GM18873 (cell line): ENCODE measurements around the gene LRR1.
"Not testable (repeated sequence)": the region's sequence is repeated elsewhere in the genome, so short reads cannot be mapped to it uniquely, and the experiment has no call there.

Experiments
- ATAC-seq: cut with Tn5 transposase; IDR thresholded peaks from one replicate; pipeline ENCODE4 v1.9.1; 2021; ENCODE audit warnings: mild to moderate bottlenecking, moderate library complexity, moderate number of reproducible peaks; ENCODE audit not compliant: unreplicated experiment, low FRiP score

LRR1 gene, protein sequence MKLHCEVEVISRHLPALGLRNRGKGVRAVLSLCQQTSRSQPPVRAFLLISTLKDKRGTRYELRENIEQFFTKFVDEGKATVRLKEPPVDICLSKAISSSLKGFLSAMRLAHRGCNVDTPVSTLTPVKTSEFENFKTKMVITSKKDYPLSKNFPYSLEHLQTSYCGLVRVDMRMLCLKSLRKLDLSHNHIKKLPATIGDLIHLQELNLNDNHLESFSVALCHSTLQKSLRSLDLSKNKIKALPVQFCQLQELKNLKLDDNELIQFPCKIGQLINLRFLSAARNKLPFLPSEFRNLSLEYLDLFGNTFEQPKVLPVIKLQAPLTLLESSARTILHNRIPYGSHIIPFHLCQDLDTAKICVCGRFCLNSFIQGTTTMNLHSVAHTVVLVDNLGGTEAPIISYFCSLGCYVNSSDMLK

DNA sequence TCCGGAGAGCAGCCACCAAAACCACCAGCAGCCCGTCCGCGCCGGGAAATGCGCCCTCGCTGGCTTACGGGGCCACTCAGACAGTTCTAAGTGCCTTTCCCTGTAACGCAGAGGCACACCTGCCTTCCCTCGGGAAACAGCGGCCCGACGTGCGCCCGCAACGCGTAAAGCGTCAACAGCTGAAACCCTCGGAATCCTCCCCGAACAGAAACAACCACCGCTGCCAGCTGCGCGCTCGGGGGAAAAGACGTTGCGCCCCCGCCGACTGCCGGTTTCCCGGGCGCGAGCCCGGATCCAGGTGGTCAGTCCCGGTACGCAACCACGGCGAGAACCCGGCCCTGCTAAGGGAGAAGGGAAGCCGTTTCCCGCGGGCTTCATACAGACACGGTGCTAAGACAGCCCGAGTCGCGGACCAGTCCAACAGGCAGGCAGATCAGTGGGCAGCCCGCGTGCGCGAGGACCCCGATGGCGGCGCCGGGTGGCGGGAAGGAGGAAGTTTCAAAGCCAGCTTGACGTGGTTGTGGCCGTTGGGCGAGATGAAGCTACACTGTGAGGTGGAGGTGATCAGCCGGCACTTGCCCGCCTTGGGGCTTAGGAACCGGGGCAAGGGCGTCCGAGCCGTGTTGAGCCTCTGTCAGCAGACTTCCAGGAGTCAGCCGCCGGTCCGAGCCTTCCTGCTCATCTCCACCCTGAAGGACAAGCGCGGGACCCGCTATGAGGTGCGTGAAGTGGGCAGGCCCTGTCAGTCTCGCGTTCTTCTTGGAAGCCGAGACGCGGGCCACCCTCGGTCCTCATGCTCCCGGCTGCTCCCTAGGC is at the start of gene LRR1:
Gene LRR1, plus strand, starts transcription at position 456 of the 816 bp plus-strand sequence. Its CDS starts 81 bp downstream, at position 537.
- ATAC-seq, result peak; percentile 38

DNA sequence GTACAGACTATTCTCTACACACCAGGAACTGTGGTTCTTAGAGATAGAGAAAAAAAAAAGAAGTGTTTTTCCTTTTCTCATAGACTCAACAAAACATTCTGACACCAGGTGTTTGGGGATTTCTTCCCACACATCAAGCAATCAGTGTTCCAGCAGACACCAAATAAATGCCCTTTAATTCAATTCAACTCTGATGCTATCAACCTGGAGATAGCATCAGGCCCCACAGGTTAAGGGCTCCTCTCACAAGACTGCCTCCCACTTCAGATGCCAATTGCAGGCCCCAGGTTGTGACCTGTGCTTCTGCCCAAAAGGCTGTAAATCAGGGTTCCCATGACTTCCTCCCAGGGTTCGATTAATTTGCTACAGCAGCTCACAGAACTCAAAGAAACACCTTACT is 49.3 kb upstream of the LRR1 start:
- ATAC-seq, result no peak

DNA sequence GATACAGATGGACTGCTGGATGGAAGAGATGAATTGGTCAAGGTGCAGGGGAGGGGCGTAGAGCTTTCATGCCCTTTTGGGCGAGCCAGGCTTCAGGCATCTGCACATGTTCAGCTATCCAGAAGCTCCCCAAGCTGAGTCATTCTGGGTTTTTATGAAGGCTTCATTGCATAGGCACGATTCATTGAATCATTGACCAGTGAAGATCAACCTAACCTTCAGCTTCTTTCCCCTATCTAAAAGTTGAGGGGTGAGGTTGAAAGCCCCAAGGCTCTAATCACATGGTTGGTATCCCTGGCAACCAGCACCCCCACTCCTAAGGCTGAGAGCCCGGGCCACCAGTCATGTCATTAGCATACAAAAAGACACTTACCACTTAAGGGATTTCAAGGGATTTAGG is 48.9 kb upstream of the LRR1 start:
- no peak for ATAC-seq

DNA sequence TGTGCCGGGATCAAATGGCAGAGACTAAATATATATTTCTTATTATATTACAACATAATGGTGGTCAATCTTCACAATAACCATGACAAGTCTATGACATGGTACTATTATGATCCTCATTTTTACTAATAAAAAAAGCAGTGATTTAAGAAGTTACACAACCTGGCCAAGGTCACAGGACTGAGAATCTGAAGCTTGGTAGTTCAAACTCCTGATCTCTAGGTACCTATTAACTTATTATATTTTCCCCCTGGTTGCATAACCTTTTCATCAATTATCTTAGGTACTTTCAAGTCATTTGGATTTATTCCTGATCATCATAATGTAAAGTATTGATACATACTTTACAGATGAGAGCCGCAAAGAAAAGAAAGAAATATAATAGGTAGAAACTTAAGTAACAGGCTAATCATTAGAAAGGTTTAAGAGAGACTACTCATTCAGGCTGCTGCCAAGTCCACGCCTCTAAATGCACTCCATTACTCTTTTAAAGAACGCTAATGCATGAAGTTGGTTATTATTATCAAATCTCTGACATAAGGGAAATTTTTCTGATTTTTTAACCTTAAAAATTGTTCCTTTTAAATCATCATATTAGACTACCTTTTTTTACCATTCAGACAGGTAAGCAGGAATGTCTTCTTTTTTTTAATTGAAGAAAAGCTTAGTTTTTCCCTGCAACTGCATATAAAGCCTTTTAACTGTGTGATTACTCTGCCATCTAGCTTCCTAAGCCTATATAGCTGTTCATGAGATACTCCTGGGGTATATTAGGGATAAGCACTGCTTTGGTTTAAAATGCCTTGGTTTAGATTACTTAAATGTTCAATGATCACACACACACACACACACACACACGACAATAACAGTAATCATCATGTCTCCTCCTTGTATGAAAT is 48.2 kb upstream of the LRR1 start:
- no peak for ATAC-seq

DNA sequence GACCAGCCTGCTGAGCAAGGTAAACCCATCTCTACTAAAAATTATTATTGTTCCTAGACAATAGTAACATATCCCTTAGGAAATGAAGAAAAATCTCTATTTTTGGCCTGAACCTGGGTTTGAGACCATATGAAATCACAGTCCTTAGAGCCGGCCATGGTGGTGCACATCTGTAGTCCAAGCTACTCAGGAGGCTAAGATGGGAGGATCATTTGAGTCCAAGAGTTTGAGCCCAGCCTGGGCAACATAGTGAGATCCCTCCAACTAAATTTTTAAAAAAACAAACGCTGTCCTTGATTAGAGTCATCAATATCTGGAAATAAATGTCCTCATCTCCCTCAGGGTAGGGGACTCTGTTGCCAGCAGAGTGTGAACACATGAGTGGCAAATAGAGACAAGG is 47.2 kb upstream of the LRR1 start:
- ATAC-seq, result no peak

DNA sequence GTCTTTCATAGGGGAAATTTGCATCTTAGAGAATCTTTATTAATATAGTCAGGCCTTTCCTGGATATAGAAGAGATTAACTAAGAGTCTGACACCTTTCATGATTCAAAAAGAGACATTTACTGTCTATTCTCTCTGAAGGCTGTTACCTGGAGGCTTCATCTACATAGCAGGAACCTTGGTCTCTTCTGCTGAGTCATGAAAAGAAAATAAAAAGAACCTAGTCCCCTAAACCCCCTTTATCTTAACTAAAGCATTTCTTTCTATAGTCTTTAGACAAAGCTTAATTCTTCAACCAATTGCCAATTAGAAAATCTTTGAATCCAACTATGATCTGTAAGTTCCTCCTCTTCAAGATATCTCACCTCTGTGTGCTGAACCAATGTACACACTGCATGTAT is 45.6 kb upstream of the LRR1 start:
- no peak for ATAC-seq

DNA sequence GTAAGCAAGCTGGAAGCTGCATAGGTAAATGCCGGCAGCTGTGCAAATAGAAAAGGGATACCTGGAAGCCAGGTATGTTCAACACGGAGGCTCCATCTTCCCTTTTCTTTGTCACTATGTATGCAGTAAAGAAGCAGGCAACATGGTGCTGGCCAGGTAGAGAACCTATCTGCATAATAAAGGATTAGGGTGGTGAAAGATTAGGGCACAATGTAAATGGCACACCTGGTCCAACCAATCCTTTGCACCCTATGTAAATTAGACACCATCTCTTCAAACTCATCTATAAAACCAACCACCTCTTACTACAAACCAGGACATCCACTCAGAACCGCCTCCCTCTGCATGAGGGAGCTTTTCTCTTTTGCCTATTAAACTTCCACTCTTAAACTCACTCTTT is 44.8 kb upstream of the LRR1 start:
- no peak for ATAC-seq

DNA sequence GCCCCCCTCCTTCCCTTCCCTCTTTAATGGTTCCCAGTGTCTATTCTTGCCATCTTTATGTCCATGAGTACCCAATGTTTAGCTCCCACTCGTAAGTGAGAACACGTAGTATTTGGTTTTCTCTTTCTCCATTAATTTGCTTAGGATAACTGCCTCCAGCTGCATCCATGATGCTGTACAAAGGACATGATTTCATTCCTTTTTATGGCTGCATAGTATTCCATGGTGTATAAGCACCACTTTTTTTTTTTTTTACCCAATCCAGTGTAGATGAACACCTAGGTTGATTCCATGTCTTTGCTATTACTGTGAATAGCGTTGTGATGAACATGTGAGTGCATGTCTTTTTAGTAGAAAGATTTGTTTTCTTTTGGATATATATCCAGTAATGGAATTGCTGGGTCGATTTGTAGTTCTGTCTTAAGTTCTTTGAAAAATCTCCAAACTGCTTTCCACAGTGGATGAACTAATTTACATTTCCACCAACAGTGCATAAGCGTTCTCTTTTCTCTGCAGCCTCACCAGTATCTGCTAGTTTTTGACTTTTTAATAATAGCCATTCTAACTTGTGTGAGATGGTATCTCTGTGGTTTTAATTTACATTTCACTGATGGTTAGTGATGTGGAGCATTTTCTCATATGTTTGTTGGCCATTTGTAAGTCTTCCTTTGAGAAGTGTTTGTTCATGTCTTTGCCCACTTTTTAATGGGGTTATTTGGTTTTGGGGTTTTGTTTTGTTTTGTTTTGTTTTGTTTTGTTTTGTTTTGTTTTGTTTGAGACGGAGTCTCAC is 38.6 kb upstream of the LRR1 start:
- ATAC-seq, result no peak

DNA sequence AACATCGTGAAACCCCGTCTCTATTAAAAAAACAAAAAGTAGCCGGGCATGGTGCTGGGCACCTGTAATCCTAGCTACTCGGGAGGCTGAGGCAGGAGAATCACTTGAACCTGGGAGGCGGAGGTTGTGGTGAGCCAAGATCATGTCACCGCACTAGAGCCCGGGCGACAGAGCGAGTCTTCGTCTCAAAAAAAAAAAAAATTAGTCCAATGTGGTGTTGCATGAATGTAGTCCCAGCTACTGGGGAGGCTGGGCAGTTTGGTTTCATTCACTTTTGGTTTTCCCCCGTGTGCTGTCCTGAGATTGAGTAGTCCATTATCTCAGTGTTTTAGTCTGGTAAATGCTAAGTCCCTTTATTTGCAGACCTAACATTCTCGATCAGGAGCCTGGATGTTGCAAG is 32.0 kb upstream of the LRR1 start:
- no peak for ATAC-seq

DNA sequence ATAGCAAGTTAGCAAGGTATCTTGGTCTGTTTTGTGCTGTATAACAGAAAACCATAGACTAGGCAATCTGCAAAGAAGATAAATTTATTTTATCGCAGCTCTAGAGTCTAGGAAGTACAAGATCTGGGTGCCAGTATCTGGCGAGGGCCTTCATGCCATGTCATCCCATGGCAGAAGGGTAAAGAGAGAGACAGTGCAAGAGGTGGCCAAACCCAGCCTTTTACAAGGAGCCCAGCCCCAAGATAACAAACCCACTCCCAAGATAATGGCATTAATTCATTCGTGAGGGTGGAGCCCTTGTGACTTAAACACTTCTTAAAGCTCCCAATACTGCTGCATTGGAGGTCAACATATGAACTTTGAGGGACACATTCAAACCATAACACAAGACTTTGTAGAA is 29.5 kb upstream of the LRR1 start:
- no peak for ATAC-seq

DNA sequence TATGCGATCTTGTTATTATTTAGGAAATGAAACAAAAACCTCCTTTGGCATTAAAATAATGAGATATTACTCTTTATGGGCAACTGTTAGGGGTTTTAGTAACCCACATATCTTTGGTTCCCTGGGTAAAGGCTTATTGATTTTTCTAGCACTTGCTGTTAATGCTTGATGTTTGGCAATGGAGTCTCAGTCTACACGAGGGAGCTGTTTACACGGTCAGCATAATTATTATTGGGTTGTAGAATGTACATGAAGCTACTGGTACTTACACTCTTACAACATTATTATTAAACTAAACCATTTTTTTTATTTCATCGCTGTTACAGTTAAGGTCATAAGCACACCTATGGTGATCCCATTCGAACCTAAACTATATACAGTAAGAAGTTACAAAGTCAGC is 24.7 kb upstream of the LRR1 start:
- no peak for ATAC-seq

DNA sequence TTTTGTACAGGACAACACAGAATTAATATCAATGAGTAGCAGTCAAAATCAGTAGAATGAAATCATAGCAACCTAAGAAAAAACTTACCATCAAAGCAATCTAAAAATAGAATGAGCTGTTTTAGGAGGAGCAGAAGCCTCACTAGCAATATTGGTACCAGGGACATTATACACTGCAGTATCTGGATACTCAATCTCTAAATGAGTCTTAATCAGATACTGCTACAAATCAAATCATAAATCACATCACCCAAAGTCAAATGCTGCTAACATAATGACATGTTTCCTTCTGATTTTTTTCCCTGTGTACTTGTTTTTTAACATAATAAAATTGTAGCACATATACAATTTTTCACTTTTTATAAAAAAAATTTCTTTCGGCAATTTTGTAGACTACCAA is 20.6 kb upstream of the LRR1 start:
- ATAC-seq, result no peak

DNA sequence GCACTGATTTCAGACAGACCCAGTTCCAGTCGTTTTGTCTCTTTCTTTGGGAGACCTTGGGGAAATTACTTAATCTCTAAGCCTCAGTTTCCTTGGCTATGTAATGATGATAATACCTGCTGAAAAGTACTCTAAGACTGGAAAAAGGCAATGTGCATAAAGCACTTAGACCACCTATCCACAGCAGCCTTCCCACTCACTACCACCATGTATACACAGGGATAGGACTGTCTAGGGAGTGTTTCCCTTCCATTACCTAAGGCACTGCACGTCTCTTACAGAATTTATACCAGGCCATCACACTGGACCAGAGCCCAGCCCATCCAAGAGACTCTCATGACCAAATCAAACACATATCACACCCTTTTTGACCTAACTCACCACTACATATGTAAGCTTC is 18.9 kb upstream of the LRR1 start:
- no peak for ATAC-seq

DNA sequence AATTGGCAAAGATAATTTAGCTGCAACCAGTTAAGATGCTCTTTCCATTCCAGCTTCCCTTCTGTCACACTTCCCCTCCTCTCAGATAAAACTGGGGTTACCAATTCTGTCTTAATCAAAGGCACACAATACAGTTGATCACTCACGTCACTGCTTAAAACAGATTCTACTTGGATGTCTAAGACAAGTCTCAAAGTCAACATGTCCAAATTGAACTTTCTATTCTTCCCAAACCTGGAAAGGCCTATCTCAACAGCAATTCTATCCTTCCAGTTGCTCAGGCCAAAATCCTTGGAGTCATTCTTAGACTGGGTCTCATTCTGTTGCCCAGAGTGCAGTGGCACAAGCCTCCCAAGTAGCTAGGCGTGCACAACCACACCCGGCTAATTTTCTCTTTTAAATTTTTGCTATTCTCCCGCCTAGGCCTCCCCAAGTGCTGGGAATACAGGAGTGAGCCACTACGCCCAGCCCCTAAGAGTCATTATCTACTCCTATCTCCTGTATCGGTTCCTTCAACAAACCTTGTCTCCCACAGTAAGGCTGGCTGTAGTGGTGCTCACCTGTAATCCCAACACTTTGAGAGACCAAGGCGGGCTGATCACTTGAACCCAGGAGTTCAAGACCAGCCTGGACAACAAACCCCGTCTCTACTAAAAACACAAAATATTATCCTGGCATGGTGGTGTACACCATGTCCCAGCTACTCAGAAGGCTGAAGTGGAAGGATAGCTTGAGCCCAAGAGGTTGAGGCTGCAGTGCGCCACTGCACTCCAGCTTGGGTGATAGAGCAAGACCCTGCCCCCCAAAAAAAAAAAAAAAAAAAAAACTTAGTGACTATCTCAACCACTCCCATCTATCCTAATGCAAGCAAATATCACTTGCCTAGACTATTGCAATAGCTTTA is 17.3 kb upstream of the LRR1 start:
- no peak for ATAC-seq

DNA sequence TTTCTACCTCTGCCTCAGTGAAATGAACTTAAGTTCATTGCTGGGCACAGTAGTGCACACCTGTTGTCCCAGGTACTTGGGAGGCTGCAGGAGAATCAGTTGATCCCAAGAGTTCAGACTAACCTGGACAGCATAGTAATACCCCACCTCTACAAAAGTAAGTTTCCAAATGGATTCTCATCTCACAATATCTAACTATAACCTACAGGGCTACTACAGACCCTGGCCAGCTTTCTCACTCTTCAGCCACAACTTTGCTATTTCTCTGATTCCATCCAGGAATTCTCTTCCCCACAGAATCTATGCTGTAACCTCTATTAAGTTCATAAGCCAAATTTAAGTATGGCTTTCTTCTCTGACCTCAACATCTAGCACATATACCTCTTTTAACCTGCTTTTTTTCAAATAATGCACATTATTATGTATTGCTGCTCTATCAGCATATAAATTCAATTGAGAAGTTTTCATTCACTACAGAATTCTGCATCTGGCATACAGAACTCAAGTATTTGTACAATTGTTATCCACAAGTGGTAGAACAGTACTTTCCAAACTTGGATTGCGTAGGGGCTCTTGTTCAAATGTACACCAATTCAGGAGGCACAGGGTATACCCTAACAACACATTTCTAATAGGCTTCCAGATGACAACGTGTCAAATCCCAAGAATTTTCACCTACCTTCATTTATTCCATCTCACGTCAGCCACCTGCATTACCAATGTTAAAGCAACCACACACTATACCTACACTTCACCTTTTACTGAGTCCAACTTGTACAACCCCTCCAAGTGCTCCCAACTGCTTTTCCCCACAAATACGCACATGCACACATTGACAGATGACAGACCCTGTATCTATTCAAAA is 16.4 kb upstream of the LRR1 start:
- no peak for ATAC-seq

DNA sequence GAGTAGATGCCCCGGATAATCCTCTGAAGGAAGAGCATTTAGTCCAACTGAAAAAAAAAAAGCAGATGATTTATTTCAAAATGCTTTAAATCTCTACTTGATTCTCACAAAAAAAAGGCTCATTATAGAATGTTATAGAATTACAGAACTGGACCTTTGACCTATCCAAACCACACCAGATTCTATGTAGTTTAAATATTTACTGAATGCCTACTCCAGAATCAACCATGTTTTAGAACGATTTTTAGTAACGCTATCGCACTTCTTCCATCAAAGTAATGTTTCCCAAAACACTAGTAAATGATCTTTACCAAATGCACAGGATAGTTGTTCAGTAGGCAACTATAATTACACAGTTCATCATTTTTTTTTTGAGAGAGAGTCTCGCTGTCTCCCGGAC is 15.1 kb upstream of the LRR1 start:
- no peak for ATAC-seq

DNA sequence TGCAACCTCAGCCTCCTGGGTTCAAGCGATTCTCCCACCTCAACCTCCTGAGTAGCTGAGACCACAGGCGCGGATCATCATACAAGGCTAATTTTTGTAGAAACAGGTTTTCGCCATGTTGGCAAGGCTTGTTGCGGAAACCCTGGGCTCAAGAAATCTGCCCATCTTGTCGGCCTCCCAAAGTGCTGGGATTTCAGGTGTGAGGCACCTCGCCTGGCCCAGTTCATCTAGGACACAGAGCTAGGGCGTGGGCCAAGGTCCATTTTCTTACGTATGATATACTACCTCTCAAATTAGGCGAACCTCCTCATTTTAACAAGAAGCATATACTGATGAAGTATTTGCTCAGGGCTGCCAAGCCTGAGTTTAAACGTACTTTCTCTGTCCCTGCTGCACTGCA is 14.7 kb upstream of the LRR1 start:
- ATAC-seq, result no peak

DNA sequence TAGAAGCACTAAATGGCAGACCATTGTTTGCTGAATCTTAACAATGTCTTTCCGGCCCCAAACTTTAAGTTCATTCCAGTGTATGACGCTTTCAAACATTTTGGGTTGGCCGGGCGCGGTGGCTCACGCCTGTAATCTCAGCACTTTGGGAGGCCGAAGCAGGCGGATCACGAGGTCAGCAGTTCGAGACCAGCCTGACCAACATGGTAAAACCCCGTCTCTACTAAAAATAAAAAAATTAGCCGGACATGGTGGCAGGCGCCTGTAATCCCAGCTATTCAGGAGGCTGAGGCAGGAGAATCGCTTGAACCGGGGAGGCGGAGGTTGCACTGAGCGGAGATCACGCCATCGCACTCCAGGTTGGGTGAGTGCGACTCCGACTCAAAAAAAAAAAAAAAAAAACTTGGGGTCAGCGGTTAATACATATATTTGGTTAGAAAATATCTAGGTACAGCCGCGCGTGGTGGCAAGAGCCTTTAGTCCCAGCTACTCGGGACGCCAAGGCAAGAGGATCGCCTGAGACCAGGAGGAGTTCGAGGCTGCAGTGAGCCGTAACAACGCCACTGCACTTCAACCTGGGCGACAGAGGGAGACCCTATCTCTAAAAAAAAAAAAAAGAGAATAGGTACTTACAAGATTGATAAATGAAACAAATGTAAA is 13.6 kb upstream of the LRR1 start:
- not testable (repeated sequence) for ATAC-seq
